Stimulated activated effector memory CD8-positive, alpha-beta T cell treated with anti-CD3 and anti-CD28 coated beads, Interleukin-12 subunit alpha, Interleukin-12 subunit beta, amount 100 ng/mL, for 72 hours (primary cell): Measurements from ENCODE around the gene MRPS18C.
"Not testable (repeated sequence)": the region's sequence is repeated elsewhere in the genome, so short reads cannot be mapped to it uniquely, and the experiment has no call there.

Experiments used
- ATAC-seq: fragments of 150-1000 bp; cut with Tn5 transposase; 2 replicates; pipeline ENCODE4 v1.10.0; 2021
- DNase-seq, 2 donors: peaks; one replicate each; pipeline ENCODE4 v3.0.0; 2021 to 2022; ENCODE audit warnings: low spot score in 2 of 2
- H3K27ac Mint-ChIP-seq: one replicate; pipeline ENCODE4 v1.8.0; 2022; ENCODE audit warnings: mild to moderate bottlenecking, mixed read lengths
- H3K36me3 Mint-ChIP-seq: one replicate; pipeline ENCODE4 v1.8.0; 2022; ENCODE audit warnings: mild to moderate bottlenecking, mixed read lengths
- H3K4me1 Mint-ChIP-seq: one replicate; pipeline ENCODE4 v1.8.0; 2022; ENCODE audit warnings: mixed read lengths
- H3K4me3 Mint-ChIP-seq: one replicate; pipeline ENCODE4 v1.8.0; 2022; ENCODE audit warnings: mild to moderate bottlenecking, mixed read lengths
- H3K9me3 Mint-ChIP-seq: one replicate; pipeline ENCODE4 v1.8.0; 2022; ENCODE audit warnings: mixed read lengths

The MRPS18C gene

DNA sequence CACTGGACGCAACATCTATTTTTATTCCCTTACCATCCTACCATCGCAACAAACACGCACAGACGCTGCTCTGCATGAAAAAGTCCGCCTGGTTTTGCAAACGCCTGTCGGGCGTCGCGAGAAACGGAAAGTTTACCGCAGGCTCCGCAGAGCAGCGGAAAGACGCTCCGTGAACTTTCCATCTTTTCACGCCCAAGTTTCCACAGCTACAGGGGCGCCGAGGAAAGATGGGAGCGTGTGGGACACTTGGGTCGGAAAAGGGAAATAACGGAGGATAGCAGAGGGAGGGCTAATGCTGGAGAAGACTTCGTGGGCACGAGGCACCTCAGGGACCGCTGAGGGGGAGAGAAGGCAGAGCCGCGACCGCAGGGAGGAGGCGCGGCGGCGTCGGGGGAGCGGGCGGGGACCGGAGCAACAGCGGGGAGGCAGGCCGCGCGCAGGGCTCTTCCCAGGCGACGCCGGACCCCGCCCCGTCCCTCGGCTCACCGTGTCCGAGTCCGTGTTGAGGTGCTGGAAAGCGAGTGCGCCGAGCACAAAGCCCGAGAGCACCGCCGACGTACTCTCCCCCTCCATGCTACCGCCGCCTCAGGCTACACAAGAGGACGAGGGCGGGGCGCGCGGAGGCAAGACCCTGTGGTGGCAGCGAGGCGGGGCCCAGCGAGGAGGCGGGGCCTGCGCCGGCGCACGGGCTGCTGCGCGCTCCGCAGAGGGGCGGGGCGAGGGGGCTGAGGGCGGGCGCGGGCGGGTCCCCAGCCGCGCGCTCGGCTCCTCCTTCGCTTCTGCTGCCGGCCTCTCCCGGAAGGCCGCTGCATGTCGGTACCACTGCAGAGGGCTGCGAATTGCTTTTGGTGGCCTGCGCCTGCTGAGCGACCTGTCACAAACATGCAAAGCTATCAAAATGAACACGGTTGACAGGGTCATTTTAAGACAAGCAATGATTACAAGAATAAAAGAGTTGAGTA lies 28.9 kb downstream of the MRPS18C start, which contains the start of gene ABRAXAS1:
ABRAXAS1 (minus strand) TSS at position 601 of the 962 bp plus-strand sequence; CDS start at position 573, 28 bp downstream.
- DNase-seq (peak; percentile 90 to 94), ATAC-seq (peak; percentile 95)
- Mint-ChIP-seq H3K4me3 (peak within 1 kb of the TSS; percentile 99), H3K36me3 (peaks cover 13% of the 10 kb centered on the region), H3K27ac (peak within 1 kb of the TSS; percentile 93), H3K9me3 (no peaks in the 10 kb centered on the region), H3K4me1 (peaks cover 18% of the 10 kb centered on the region)

DNA sequence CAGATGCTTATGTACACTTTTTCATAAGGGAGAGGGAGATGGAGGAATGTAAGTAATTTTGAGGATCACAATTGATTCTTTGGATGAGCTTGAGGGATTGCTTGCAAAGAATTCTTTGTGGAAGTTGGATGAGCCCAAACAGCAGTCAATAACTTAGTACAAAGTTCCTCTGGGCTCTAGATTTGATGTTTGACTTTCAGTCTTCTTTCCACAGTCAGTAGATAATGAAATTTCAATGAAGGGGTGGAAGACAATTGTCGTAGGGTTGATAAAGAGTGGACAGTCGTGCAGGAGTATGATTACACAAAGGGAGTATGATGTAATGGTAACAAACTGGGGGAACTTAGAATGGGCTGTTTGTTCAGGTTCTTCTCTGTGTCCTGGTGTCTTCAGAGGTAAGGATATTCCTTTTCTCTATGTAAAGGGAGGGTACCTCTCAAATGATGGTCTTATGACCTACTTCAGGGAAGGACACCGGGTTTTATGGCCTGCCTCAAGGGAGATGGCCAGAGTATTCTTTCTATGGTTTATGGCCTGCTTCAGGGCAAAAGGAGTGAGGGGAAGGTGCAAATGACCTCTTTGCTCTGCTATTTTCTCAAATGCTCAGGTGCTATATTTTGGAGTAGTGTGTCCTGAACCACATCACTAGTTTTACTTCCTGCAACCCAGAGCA lies 30.7 kb downstream of the MRPS18C start:
- H3K36me3 Mint-ChIP-seq = peaks cover 13% of the 10 kb centered on the region
- H3K4me3 Mint-ChIP-seq = no peak overlapping the region
- ATAC-seq (no peak), DNase-seq (no peak)
- H3K4me1 Mint-ChIP-seq = peaks cover 18% of the 10 kb centered on the region
- no peaks in the 10 kb centered on the region for H3K9me3 Mint-ChIP-seq
- H3K27ac Mint-ChIP-seq = peak overlapping the region; percentile 68

DNA sequence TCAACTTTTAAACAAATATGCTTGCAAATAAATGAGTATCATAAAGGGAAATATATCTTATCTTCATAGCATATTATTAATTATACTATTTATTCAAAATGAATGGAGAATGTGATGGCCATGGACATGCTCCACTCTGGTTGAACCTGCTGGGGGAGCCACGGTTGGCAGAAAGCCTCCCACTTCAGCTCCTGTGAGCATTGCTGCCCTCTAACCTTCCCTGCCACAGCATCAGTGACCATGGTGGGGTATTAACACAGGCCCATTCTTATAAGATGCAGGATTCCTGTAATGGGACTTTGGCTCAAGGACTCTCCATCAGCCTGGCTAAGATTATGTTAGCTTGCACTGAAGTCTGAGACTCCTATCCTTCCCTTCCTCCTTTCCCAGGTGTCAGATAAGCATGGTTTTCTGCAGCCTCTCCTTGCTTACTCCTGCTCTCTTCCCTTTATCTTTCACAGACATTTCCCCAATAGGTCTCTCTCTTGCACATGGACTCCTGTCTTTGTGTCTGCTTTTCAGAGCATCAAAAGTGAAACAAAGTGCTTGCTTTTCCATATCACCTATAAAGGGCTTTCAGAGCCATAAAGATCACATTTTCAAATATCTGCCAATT lies 34.0 kb downstream of the MRPS18C start:
- no peak for DNase-seq
- H3K4me3 Mint-ChIP-seq = no peak overlapping the region

DNA sequence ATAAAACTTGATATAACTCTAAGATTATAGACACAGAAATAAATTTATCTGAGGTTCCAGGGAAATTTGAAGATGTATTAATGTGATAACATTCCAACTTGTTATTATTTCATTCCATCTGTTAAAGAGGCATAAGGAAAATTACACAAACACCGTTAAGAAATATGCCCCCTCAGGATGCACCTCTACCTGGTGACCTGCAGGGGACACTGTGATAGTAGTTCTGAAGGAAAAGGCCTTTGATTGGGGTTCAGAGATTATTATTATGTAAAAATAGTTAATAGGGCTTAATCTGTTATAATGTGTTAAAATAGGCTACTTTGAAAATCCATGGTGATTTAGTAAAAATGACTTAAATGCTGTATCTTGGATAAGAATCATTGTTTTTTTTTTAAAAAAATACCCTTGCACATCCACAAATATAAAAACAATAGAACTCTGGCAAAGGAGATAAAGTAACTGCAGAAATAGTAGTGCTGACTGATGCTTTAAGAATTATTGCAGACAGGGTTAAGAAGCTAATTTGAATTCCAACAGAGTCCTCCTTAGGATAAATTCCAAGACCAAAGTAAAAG lies 35.1 kb downstream of the MRPS18C start:
- Mint-ChIP-seq H3K36me3 (no peaks in the 10 kb centered on the region), H3K27ac (no peak overlapping the region), H3K4me1 (no peaks in the 10 kb centered on the region), H3K4me3 (no peak overlapping the region), H3K9me3 (no peaks in the 10 kb centered on the region)
- DNase-seq (no peak), ATAC-seq (no peak)

More for the DNA sequence above, 34.0 kb downstream of the MRPS18C start:
- Mint-ChIP-seq H3K27ac (no peak overlapping the region), H3K36me3 (no peaks in the 10 kb centered on the region), H3K4me1 (peaks cover 6% of the 10 kb centered on the region), H3K9me3 (no peaks in the 10 kb centered on the region)
- no peak for ATAC-seq

DNA sequence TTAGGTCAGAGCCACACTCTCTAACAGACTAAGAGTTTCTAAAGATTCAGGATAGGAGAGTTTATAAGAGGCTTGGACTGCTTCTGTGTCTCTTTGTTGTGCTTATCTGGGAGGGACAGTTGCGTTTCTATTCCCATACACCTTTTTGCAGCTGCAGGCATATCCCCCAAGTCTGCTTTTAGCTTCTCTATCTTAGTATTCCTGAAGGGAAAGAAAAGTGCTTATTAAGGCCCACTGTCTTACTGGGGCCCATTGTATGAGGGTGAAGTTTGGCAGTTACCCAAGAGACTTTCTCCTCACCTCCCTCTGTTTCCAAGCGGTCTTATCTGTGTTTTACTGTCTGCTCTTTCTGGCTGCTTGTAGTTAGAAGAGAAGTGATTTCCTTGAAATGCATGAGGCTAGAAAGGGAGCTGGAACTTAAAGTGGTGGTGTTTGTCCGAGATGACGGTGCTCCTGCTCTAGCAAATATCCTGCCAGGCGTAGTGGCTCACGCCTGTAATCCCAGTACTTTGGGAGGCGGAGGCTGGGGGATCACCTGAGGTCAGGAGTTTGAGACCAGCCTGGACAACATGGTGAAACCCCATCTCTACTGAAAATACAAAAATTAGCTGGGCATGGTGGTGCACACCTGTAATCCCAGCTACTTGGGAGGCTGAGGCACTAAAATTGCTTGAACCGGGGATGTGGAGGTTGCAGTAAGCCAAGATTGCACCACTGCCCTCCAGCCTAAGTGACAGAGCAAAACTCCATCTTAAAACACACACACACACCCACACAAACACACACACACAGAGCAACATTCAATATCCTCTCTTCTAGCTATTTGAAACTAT lies 40.4 kb downstream of the MRPS18C start:
- not testable (repeated sequence) for H3K4me3 Mint-ChIP-seq, H3K9me3 Mint-ChIP-seq, H3K27ac Mint-ChIP-seq, H3K36me3 Mint-ChIP-seq, ATAC-seq, DNase-seq, H3K4me1 Mint-ChIP-seq

DNA sequence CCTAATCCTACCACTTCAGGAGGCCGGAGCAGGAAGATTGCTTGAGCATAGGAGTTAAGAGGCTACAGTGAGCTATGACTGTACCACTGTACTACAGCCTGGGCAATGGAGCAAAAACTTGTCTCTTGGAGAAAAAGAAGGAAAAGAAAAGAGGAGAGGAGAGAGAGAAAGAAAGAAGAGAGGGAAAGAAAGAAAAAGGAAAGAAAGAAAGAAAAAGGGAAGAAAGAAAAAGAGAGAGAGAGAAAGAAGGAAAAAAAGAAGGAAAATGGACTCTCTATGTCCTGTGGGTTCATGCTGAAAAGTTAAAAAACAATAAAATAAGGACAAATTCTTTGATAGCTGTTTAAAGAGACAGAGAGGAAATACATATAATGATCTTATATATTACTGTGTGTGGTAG lies 42.3 kb downstream of the MRPS18C start:
- peak overlapping the region; percentile 38 for H3K27ac Mint-ChIP-seq
- no peak for ATAC-seq

DNA sequence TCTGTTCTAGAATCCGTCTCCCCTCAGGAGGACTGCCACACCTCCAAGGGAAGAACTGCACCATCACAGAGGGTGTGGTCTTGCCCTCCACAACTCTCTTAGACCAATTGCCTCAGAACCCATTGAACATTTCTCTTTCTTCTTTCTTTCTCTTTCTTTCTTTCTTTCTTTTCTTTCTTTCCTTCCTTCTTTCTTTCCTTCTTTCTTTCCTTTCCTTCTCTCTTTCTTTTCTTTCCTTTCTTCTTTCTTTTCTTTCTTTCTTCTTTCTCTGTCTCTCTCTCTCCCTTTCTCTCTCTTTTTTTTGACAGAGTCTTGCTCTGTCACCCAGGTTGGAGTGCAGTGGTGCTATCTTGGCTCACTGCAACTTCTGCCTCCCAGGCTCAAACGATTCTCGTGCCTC lies 45.8 kb downstream of the MRPS18C start:
- ATAC-seq, H3K4me1 Mint-ChIP-seq, H3K9me3 Mint-ChIP-seq, H3K27ac Mint-ChIP-seq, H3K4me3 Mint-ChIP-seq, H3K36me3 Mint-ChIP-seq, DNase-seq: not testable (repeated sequence)

More for the DNA sequence above, 42.3 kb downstream of the MRPS18C start:
- Mint-ChIP-seq H3K9me3 (no peaks in the 10 kb centered on the region), H3K4me3 (no peak overlapping the region), H3K4me1 (no peaks in the 10 kb centered on the region), H3K36me3 (no peaks in the 10 kb centered on the region)
- no peak for DNase-seq

DNA sequence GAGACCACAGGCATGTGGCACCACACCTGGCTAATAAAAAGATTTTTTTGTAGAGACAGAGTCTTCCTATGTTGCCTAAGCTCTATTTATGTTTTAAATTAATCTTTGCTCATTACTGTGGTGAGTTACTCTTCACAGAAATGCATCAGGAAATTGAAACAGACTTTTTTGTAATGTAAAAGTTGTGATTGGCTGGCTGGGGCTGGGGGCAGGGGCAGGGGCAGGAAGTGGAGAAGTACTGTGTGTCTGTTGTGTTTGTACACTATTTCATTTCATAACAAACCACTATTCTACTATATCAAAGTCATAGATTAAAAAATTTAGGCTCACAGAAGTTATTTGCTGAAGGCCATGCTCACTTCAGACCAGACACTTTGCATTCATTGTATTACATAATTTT lies 48.1 kb downstream of the MRPS18C start:
- no peak overlapping the region for H3K27ac Mint-ChIP-seq
- H3K4me1 Mint-ChIP-seq = peaks cover 8% of the 10 kb centered on the region
- H3K36me3 Mint-ChIP-seq = no peaks in the 10 kb centered on the region
- DNase-seq (no peak), ATAC-seq (no peak)
- H3K4me3 Mint-ChIP-seq = no peak overlapping the region
- no peaks in the 10 kb centered on the region for H3K9me3 Mint-ChIP-seq

DNA sequence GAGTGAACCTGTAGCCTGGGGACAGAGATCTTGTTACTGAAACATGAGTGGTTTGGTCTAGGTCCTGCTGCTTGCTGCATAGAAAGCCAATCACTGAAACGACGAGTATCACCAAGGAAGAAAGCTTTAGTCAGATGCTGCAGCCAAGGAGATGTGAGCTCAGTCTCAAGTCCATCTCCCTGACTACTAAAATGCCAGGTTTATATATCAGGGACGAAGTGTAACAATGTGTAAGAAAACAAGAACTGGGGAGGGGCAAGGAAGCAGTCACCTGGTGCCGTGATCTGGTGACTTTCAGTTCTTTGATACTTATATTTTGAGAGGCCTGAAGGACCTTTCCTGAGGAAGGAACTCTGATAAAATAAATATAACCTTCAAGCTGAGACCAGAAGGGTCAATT lies 48.6 kb downstream of the MRPS18C start:
- DNase-seq (no peak), ATAC-seq (no peak)
- Mint-ChIP-seq H3K27ac (no peak overlapping the region), H3K36me3 (no peaks in the 10 kb centered on the region), H3K4me1 (peaks cover 13% of the 10 kb centered on the region), H3K4me3 (no peak overlapping the region), H3K9me3 (no peaks in the 10 kb centered on the region)

DNA sequence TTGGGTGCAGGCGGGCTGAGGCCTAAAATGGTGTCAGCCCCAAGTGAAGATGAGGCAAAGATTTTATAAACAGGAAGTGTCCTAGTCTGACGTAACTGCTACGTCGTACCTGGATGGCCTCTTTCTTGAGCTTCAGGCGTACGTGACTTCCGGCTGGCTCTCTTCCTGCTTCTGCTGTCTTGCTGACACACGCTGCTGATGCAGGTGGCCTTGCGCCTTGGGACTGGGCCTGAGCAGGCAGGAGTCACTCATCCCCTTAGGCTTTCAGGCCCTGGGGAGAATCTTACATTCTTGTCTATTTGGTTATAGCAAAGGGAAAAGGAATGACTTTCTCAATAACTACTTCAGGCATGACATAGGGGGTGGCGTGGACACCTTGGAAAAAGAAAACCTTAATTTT lies 49.1 kb downstream of the MRPS18C start:
- ATAC-seq (no peak), DNase-seq (no peak)
- Mint-ChIP-seq H3K9me3 (no peaks in the 10 kb centered on the region), H3K4me3 (no peak overlapping the region), H3K27ac (no peak overlapping the region), H3K4me1 (peaks cover 14% of the 10 kb centered on the region), H3K36me3 (no peaks in the 10 kb centered on the region)

DNA sequence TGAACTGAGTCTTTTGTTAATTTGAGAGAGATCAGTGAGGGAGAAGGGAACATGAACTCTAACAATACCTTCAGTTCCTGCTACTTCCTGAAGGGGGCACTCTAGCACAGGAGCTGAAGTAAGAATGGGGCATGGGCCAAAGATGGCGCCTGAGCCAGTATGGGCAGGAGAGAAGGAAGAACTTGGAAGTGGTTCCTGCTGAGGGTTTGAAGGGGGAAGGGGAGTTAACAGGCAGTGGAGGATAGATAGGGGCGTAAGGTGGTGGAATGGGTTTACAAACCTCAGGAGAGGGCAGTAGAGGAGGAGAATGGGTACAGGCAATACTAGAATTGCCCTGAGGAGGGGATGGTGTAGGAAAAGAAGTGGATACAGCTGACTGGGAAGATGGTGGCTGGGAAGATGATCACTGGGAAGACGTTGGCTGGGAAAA lies 53.3 kb downstream of the MRPS18C start:
- peak; percentile 48 to 79 for DNase-seq
- peak overlapping the region; percentile 55 for H3K27ac Mint-ChIP-seq
- peaks cover 14% of the 10 kb centered on the region for H3K4me1 Mint-ChIP-seq
- peak; percentile 69 for ATAC-seq
- not testable (repeated sequence) for H3K9me3 Mint-ChIP-seq, H3K36me3 Mint-ChIP-seq, H3K4me3 Mint-ChIP-seq

DNA sequence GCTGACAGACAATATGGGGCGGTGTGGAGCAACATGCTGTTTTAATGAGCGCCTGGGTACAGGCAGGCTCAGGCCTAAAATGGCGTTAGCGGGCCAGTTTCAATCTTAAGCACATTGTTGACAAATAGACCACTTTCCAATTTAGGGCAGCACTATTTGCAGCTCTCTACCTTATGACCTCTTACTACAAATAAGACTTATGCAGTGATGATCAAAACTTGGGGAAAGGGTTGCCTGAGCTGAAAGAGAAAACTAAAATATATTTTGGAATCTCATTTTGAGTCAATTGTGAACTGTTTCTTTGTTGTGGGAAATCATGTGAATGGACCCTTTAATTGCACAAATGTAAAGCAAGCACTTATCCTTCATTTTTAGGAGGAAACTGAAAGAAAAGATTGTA lies 54.6 kb downstream of the MRPS18C start:
- no peak for ATAC-seq
- H3K9me3 Mint-ChIP-seq = no peaks in the 10 kb centered on the region
- DNase-seq = no peak
- H3K4me1 Mint-ChIP-seq = peaks cover 8% of the 10 kb centered on the region
- no peaks in the 10 kb centered on the region for H3K36me3 Mint-ChIP-seq
- no peak overlapping the region for H3K27ac Mint-ChIP-seq
- no peak overlapping the region for H3K4me3 Mint-ChIP-seq
